Esophagus muscularis mucosa (tissue), 4 donors: ENCODE measurements around the gene SLC9C2. TPM values are rescaled to one million over a fixed set of nuclear protein-coding genes. Genes with fewer than 3 reads are reported as not detected.
"Not testable (repeated sequence)": the region's sequence is repeated elsewhere in the genome, so short reads cannot be mapped to it uniquely, and the experiment has no call there.

ENCODE experiments used
- DNase-seq: peaks from one replicate; pipeline ENCODE4 v3.0.0-alpha.2; 2017; ENCODE audit errors: extremely low spot score
- H3K27ac ChIP-seq, 4 donors: fragments of 200-600 bp; sonication (generic); replicated peaks in 1 of 4; 1 replicate in 3 of 4; 2 replicates in 1 of 4; pipeline ENCODE4 v1.5.1; 2016 to 2019; ENCODE audit warnings: mild to moderate bottlenecking in 1 of 4
- H3K27me3 ChIP-seq, 4 donors: fragments of 200-600 bp; sonication (generic); one replicate each; pipeline versions ENCODE4 v1.5.1 to v1.6.0; 2016 to 2019
- H3K36me3 ChIP-seq, 4 donors: fragments of 200-600 bp; sonication (generic); one replicate each; pipeline ENCODE4 v1.5.1; 2016 to 2019
- H3K4me1 ChIP-seq, 4 donors: fragments of 200-600 bp; sonication (generic); one replicate each; pipeline ENCODE4 v1.5.1; 2016 to 2019
- H3K4me3 ChIP-seq, 4 donors: fragments of 200-600 bp; sonication (generic); 1 replicate in 2 of 4; 2 replicates in 2 of 4; pipeline ENCODE4 v1.5.1; 2016 to 2019; ENCODE audit warnings: mild to moderate bottlenecking in 4 of 4, moderate library complexity in 1 of 4
- H3K9me3 ChIP-seq, 4 donors: fragments of 200-600 bp; sonication (generic); 1 replicate in 3 of 4; 2 replicates in 1 of 4; pipeline ENCODE4 v1.5.1; 2016 to 2019
- EP300 ChIP-seq: sonication (generic); formaldehyde crosslinking; IDR thresholded peaks from one replicate; pipeline ENCODE4 v1.6.1; 2017; ENCODE audit warnings: antibody characterized with exemption
- POLR2A ChIP-seq: fragments of 450-650 bp; IDR thresholded peaks from one replicate; pipeline ENCODE4 v1.6.1; 2017; ENCODE audit warnings: antibody characterized with exemption, moderate library complexity, mild to moderate bottlenecking, low read depth
- POLR2AphosphoS5 ChIP-seq, 2 donors: sonication (generic); formaldehyde crosslinking; IDR thresholded peaks; one replicate each; pipeline ENCODE4 v1.6.1; 2017; ENCODE audit warnings: antibody characterized with exemption in 2 of 2
- WGBS: methylation state at CpG from one replicate; pipeline ENCODE4 v1.1.5; 2018; 5-methylcytosine and 5-hydroxymethylcytosine counted together
- intact Hi-C: fragments of 100-400 bp; cut with DNase I; formaldehyde crosslinking; loops from one replicate; pipeline ENCODE4 v1.15.1; 2023
- total RNA-seq, 4 donors: library from RNA; depleted of rRNA; stranded (reverse); fragments of >200 nt; gene quantifications; one replicate each; pipeline versions ENCODE4 v1.1.0 to v1.2.1, GENCODE V29; 2016
- TF ChIP-seq, protein P1 (sequence below), 3 experiments: fragments of 200-600 bp in 2 of 3; fragments of 450-650 bp in 1 of 3; sonication (generic) in 2 of 3; IDR thresholded peaks; one replicate each; pipeline ENCODE4 v1.5.1; 2017 to 2019; ENCODE audit warnings: antibody characterized with exemption in 3 of 3, mild to moderate bottlenecking in 2 of 3, moderate library complexity in 1 of 3

The SLC9C2 gene
- total RNA-seq, 4 donors from 2014 or later = not detected

- Histone ChIP-seq H3K36me3 (no peaks in the 10 kb centered on the region), H3K27ac (no peak overlapping the region), H3K27me3 (no peaks in the 10 kb centered on the region), H3K4me1 (no peaks in the 10 kb centered on the region), H3K9me3 (peaks cover 0 to 11% (median 0%) of the 10 kb centered on the region in 4 donors), H3K4me3 (no peak overlapping the region)
- 85% methylated on average over 12 of the region's 12 CpGs for WGBS
- no peak for TF ChIP-seq POLR2A
- no peak for TF ChIP-seq POLR2AphosphoS5 (IDR thresholded peaks at IDR 0.05)
- TF ChIP-seq, protein P1, sequence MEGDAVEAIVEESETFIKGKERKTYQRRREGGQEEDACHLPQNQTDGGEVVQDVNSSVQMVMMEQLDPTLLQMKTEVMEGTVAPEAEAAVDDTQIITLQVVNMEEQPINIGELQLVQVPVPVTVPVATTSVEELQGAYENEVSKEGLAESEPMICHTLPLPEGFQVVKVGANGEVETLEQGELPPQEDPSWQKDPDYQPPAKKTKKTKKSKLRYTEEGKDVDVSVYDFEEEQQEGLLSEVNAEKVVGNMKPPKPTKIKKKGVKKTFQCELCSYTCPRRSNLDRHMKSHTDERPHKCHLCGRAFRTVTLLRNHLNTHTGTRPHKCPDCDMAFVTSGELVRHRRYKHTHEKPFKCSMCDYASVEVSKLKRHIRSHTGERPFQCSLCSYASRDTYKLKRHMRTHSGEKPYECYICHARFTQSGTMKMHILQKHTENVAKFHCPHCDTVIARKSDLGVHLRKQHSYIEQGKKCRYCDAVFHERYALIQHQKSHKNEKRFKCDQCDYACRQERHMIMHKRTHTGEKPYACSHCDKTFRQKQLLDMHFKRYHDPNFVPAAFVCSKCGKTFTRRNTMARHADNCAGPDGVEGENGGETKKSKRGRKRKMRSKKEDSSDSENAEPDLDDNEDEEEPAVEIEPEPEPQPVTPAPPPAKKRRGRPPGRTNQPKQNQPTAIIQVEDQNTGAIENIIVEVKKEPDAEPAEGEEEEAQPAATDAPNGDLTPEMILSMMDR (IDR thresholded peaks at IDR 0.05) = no peak
- no peak for TF ChIP-seq EP300
- intact Hi-C loops = no loop called here
- DNase-seq = no peak
Measured at GRCh38 chr1:173638043-173639021, 35.5 kb upstream of the SLC9C2 start.

GRCh38 chr1:173637236-173638042 lies 34.6 kb upstream of the SLC9C2 start:
- intact Hi-C loops, H3K36me3 ChIP-seq: not testable (repeated sequence)
- 96% methylated on average over 5 of the region's 6 CpGs for WGBS

GRCh38 chr1:173635116-173635515 lies 32.2 kb upstream of the SLC9C2 start, which contains the start of gene TEX50:
TEX50 (plus strand) TSS chr1:173635338; CDS start chr1:173635522, 184 bp downstream.
- no peak for DNase-seq
- intact Hi-C loops = no loop called here

More at GRCh38 chr1:173637236-173638042, 34.6 kb upstream of the SLC9C2 start:
- H3K27me3 ChIP-seq, H3K4me1 ChIP-seq, H3K4me3 ChIP-seq, DNase-seq, H3K27ac ChIP-seq: not testable (repeated sequence)
- peaks cover 0 to 11% (median 0%) of the 10 kb centered on the region in 4 donors for H3K9me3 ChIP-seq

DNA sequence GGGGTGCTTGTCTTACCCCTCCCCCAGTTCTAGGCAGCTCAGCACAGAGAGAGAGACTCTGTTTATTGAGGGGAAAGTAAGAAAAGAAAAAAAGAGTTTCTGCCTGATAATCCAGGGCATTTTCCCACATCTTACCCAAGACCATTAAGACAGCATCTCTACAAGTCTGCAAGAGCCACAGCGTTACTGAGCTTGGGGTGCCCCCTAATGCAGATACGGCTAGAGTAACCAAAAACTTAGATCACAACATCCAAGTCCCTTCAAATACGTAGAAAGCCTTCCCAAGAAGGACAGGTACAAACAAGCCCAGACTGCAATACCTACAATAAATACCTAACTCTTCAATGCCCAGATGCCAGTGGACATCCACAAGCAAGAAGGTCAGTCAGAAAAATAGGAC lies 26.0 kb upstream of the SLC9C2 start:
- Histone ChIP-seq H3K9me3 (no peaks in the 10 kb centered on the region), H3K27ac (no peak overlapping the region), H3K36me3 (no peaks in the 10 kb centered on the region), H3K4me3 (no peak overlapping the region), H3K4me1 (no peaks in the 10 kb centered on the region), H3K27me3 (no peaks in the 10 kb centered on the region)
- WGBS = 85% methylated on average over 3 of the region's 3 CpGs
- intact Hi-C loops = no loop called here
- TF ChIP-seq EP300 = no peak
- DNase-seq = no peak

More at GRCh38 chr1:173635116-173635515, 32.2 kb upstream of the SLC9C2 start, which contains the start of gene TEX50:
- no peaks in the 10 kb centered on the region for H3K27me3 ChIP-seq
- 92% methylated on average over 1 of the region's 1 CpG for WGBS
- no peak within 1 kb of the TSS for H3K4me3 ChIP-seq
- H3K27ac ChIP-seq = no peak within 1 kb of the TSS
- TF ChIP-seq POLR2AphosphoS5 (IDR thresholded peaks at IDR 0.05) = no peak
- no peak for TF ChIP-seq POLR2A
- TF ChIP-seq, protein P1 (IDR thresholded peaks at IDR 0.05) = no peak
- TF ChIP-seq EP300 = no peak
- H3K36me3 ChIP-seq = no peaks in the 10 kb centered on the region
- H3K9me3 ChIP-seq = peaks cover 0 to 11% (median 0%) of the 10 kb centered on the region in 4 donors
- no peaks in the 10 kb centered on the region for H3K4me1 ChIP-seq

DNA sequence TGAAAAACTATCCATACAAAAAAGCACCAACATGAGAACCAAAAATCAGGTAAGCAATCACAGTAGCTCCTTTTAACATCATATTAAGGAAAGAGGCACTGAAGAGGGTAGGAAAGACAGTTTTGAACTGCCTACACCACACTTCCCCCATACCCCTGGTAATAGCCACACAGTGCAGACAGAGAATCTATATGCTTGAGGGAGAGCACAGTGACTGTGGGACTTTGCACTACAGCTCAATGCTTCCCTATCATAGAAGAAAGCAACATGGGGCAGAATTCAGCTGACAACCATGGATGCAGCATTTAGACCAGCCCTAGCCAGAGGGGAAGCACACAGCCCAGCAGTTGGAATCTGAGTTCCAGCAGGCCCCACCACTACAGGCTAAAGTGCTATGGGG lies 24.4 kb upstream of the SLC9C2 start:
- no peaks in the 10 kb centered on the region for H3K27me3 ChIP-seq
- H3K27ac ChIP-seq = no peak overlapping the region
- no peak for DNase-seq
- H3K4me3 ChIP-seq = no peak overlapping the region
- H3K9me3 ChIP-seq = no peaks in the 10 kb centered on the region
- H3K4me1 ChIP-seq = no peaks in the 10 kb centered on the region
- H3K36me3 ChIP-seq = no peaks in the 10 kb centered on the region
- TF ChIP-seq POLR2A = no peak
- no peak for TF ChIP-seq POLR2AphosphoS5 (IDR thresholded peaks at IDR 0.05)
- TF ChIP-seq EP300 = no peak
- TF ChIP-seq, protein P1 (IDR thresholded peaks at IDR 0.05) = no peak
- intact Hi-C loops = no loop called here
